Adrenal gland (tissue), 5 donors: ENCODE results near the gene MID1.

ENCODE experiments used
- POLR2A ChIP-seq, 2 donors: fragments of 450-650 bp; IDR thresholded peaks; one replicate each; pipeline ENCODE4 v1.6.1; 2017; ENCODE audit warnings: antibody characterized with exemption in 2 of 2, mild to moderate bottlenecking in 2 of 2, moderate library complexity in 1 of 2
- TF ChIP-seq, protein P1 (sequence below), 6 experiments: fragments of 450-650 bp in 4 of 6; fragments of 200-600 bp in 2 of 6; sonication (generic) in 1 of 6; IDR thresholded peaks; 1 replicate in 5 of 6; 2 replicates in 1 of 6; pipeline versions ENCODE4 v1.5.1 to v1.8.0; 2016 to 2021; ENCODE audit warnings: antibody characterized with exemption in 6 of 6, mild to moderate bottlenecking in 2 of 6, moderate library complexity in 1 of 6
- donor health status: DM: no; HTN: no; CAD: no.

DNA sequence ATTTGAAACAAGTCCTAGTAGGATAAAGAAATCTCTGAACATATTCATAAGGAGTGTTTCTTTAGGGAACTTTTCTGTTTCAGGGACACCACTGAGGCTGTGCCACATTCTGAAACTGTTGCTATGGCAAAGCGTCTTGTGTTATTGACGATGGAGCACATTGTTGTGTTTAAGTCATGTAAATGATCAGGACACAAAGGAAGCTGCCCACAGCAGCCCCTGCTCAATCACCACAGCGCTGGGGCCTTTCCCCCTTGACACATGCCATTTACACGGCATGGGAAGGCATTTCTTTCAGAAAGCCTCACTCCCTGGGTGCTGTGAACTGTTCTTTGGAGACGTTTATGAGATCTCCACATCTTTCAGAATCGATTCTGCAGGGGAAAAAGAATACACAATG is 39.8 kb upstream of the MID1 start:
- TF ChIP-seq, protein P1, sequence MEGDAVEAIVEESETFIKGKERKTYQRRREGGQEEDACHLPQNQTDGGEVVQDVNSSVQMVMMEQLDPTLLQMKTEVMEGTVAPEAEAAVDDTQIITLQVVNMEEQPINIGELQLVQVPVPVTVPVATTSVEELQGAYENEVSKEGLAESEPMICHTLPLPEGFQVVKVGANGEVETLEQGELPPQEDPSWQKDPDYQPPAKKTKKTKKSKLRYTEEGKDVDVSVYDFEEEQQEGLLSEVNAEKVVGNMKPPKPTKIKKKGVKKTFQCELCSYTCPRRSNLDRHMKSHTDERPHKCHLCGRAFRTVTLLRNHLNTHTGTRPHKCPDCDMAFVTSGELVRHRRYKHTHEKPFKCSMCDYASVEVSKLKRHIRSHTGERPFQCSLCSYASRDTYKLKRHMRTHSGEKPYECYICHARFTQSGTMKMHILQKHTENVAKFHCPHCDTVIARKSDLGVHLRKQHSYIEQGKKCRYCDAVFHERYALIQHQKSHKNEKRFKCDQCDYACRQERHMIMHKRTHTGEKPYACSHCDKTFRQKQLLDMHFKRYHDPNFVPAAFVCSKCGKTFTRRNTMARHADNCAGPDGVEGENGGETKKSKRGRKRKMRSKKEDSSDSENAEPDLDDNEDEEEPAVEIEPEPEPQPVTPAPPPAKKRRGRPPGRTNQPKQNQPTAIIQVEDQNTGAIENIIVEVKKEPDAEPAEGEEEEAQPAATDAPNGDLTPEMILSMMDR (IDR thresholded peaks at IDR 0.05) = no peak
- TF ChIP-seq POLR2A (IDR thresholded peaks at IDR 0.05) = no peak
